ENCODE measurements around the gene CDH4.
"Not testable (repeated sequence)": the region's sequence is repeated elsewhere in the genome, so short reads cannot be mapped to it uniquely, and the experiment has no call there.

CDH4 gene

DNA sequence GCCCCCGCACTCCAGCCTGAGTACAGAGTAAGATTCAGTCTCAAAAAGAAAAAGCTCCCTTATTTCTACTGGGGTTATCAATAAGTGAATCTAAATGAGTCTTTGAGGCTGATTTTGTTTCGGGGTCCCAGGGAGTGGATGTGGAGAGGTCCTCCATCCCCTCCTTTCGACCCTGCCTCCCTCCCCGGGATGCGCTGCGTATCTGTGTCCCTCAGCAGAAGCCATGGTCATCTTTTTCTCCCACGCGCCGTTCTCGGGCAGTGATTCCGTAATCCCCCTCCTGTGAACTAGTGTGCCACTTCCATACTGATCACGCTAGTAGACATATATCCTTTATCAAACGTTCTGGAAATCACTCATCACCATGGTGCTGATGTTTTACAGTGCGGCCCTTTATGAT lies 152.9 kb downstream of the CDH4 start:
- no peak for TF ChIP-seq POLR2A (IDR thresholded peaks at IDR 0.05; ENCODE audit: low read depth, low read length)
- DNase-seq (ENCODE audit: insufficient read length, low spot score) (no peak), FAIRE-seq (no peak)

DNA sequence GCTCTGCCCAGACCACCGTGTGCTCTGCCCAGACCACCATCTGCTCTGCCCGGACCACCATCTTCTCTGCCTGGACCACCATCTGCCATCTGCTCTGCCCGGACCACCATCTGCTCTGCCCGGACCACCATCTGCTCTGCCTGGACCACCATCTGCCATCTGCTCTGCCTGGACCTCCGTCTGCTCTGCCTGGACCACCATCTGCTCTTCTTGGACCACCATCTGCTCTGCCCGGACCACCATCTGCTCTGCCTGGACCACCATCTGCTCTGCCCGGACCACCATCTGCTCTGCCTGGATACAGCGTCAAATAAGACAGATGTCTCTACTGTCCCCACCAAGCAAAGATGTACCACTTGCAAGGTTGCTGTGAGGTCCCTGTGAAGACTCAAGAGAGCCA lies 154.7 kb downstream of the CDH4 start:
- FAIRE-seq; DNase-seq (ENCODE audit: insufficient read length, low spot score): not testable (repeated sequence)

DNA sequence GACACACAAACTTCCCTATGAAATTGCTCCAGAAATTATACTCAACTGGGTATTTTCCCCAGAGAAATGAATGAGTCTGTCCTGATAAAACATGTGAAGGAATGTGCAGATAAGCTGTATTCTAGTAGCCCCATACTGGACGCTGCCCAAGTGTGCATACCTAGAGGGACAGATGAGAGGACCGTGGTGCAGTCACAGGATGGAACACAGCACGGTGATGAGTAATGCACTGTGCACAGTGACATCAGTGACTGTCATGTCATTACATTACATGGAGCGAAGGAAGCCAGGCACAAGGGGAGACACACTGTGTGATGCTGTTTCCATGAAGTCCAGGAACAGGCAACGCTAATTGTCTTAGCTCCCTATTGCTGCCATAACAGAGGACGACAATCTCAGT lies 155.5 kb downstream of the CDH4 start:
- no peak for TF ChIP-seq POLR2A (IDR thresholded peaks at IDR 0.05; ENCODE audit: low read depth, low read length)
- DNase-seq (ENCODE audit: insufficient read length, low spot score) (no peak), FAIRE-seq (no peak)

DNA sequence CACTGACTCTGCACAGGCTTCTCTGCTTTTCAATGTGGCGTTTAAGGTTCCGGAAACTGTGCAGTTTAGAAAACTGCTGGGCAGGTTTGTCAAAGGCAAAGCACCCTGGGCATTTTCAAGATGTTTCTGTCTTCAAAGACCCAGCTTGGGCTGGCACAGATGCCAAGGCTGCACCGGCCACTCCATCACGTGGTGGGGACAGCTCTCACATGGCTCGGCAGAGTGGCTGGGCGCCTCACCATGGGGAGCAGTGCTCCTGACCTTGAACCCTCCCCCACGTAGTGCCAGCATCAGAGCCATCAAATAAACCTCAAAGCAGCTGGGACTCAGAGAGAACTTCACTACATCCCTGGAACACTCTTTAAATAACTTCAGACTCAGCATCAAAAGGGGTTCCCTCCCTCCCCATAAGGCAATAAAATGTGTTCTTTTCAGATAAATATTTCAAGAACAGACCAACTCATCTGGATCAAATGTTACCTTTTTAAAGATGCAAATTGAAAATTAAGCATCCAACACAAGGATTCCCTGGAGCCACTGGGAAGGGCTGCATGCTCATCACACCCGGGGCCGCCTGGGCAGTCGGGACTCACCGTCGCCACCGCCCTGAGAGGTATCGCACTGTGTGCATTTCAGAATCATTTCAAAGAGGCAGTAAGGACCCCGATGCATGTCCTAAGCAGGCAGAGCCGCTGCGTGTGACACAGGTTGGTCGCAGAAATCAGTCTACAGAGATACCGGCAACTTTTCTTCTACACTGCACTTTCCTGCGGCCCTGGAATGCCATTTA lies 157.1 kb downstream of the CDH4 start:
- FAIRE-seq (no peak), DNase-seq (ENCODE audit: insufficient read length, low spot score) (no peak)
- no peak for TF ChIP-seq POLR2A (IDR thresholded peaks at IDR 0.05; ENCODE audit: low read depth, low read length)

DNA sequence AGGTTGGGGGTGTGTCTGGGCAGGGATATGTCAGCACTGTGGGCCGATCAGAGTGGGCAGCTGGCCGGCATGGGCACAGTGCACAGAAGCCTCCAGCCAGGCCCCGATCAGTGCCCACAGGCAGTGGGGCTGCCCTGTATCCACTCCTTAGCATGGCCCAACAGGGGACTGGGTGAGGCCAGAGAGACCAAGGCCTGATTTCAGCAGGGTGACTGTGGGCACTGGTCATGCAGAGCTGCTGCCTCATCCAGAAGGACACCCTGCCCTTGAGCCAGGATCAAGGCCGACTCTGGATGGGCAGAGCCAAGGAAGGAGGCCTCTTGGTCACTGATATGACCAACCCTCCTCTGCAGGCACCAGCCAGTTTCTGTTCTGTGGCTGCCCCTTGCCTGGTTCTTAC lies 159.7 kb downstream of the CDH4 start:
- FAIRE-seq, result no peak
- no peak for DNase-seq (ENCODE audit: insufficient read length, low spot score)
- no peak for TF ChIP-seq POLR2A (IDR thresholded peaks at IDR 0.05; ENCODE audit: low read depth, low read length)

DNA sequence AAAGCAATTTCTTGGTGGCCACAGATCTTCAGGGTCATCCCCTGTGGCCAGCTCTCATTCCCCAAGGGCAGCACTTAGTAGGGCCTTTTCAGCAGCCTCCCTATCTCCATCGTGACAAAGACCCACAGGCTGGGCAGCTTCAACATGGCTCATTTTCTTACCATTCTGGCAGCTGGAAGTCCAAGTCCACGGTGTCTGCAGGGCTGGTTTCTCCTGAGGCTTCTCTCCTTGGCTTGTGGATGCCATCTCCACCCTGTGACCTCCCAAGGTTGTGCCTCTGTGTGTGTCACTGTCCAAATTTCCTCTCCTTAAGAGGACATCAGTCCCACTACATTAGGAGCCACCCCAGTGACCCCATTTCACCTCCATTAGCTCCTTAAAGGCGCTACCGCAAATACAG lies 161.7 kb downstream of the CDH4 start:
- FAIRE-seq, result no peak
- no peak for DNase-seq (ENCODE audit: insufficient read length, low spot score)
- TF ChIP-seq POLR2A (IDR thresholded peaks at IDR 0.05; ENCODE audit: low read depth, low read length), result no peak

DNA sequence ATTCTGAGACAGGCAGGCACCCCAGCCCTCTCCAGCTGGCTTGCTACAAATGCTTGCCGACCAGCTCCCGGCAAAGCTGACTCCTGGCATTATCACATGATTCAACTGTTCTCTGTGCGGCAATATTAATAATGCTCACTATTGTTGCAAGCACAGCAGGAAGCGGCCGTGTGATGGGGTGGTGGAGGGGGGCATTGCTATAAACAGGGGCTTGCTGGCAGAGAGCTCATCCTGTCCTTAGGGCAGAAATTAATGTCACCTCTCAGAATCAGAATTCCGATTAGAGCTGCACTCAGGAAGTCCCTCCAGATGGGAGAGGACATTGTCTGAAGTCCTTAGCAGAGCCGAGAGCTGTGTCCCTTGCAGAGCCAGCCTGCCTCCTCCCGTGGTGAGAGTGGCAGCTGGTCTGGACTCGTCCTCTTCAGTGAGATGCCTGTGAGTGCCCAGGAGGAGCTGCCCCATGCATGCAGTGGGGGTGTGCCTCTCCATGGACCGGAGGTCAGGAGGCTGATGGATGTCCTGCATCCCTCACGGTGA lies 162.5 kb downstream of the CDH4 start:
- TF ChIP-seq POLR2A (IDR thresholded peaks at IDR 0.05; ENCODE audit: low read depth, low read length), result no peak
- DNase-seq (ENCODE audit: insufficient read length, low spot score), result no peak
- no peak for FAIRE-seq

DNA sequence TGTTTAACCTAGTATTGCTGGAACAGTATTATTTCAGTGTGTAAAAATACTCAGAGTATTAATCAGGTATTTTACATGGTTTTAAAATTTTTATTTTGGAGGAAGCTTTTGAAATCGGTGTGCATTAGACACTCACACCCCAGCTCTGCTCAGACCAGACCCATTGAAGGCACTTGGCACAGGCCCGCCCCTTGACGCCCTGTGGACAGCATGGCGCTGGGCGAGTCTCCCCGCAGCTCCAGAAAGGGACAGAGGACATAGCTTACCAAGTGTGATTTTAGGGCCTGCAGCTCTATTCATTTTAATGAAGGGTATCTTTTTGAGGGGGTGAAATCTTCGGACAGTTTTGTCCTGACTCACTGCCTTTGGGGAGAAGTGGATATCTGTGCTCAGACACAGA lies 164.5 kb downstream of the CDH4 start:
- DNase-seq (ENCODE audit: insufficient read length, low spot score), result no peak
- FAIRE-seq, result no peak
- TF ChIP-seq POLR2A (IDR thresholded peaks at IDR 0.05; ENCODE audit: low read depth, low read length), result no peak

DNA sequence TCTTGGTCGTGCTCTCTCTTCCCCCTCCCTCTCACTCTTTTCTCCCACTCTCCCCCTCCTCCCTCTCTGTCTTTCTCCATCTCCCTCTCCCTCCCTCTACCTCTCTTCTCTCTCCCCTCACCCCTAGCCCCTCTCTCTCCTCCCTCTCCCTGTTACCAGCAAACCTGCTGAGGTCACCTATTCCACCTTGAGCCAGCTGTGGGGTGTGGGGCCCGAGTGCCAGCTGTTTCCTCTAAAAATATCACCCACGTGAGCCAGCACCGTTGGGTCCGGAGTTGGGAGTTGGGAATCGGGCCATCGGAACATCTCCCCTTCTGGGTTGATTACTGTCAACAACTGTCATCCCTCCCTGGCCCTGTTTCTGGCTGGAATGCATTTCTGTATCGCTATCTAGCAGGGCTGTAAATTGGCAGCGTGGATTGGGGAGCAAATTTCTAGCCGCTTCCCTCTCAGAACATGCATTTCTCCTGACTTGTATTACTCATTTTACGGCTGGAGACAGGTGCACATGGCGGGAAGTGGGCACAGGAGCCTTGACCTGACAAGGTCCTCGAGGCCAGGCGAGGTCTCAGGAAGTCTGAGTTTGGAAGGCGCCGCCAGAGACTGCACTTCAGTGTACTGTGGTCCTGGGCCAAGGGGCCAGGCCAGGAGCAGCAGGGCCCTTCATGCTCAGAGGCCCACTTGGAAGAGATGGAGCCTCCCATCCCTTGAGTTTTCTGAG lies 165.3 kb downstream of the CDH4 start:
- DNase-seq (ENCODE audit: insufficient read length, low spot score), result no peak
- no peak for FAIRE-seq
- no peak for TF ChIP-seq POLR2A (IDR thresholded peaks at IDR 0.05; ENCODE audit: low read depth, low read length)

DNA sequence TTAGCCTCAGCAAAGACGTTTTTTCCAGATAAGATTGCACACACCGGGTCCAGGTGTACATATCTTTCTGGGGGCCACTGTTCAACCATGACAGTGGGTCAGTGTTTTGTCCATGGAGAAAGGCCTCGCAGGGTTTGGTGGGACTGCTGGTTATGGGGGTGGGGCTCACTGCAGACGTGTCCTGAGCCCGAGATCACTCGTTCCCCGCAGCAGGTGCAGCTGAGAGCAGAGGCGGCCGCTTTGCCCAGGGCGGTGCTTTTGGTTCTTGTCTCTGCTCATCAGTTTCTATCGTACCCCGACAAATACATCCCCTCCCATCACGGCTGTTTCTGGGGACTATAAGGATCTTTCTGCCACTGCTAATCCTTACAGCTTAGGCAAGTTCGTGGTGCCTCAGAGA lies 166.9 kb downstream of the CDH4 start:
- FAIRE-seq, result no peak
- no peak for DNase-seq (ENCODE audit: insufficient read length, low spot score)
- TF ChIP-seq POLR2A (IDR thresholded peaks at IDR 0.05; ENCODE audit: low read depth, low read length), result no peak

DNA sequence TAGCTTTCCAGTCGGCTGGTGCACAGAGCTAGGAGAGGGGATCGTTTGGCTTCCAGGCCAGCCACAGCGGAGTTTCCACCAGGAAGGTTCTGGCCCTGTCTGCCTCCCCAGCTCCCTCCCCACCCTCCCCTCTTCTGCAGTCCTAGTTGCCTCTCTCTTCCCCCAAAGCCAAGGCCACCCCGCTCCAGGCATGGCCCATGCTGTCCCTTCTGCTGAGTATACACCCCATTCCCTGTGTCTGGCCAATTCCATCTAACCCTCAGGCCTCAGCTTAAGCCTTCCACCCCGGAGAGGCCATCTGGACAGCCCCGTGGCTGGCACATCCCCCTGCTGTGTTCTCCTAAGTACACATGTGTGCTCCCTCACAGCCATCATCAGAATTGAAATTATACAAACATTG lies 167.4 kb downstream of the CDH4 start:
- no peak for DNase-seq (ENCODE audit: insufficient read length, low spot score)
- FAIRE-seq, result no peak
- no peak for TF ChIP-seq POLR2A (IDR thresholded peaks at IDR 0.05; ENCODE audit: low read depth, low read length)

DNA sequence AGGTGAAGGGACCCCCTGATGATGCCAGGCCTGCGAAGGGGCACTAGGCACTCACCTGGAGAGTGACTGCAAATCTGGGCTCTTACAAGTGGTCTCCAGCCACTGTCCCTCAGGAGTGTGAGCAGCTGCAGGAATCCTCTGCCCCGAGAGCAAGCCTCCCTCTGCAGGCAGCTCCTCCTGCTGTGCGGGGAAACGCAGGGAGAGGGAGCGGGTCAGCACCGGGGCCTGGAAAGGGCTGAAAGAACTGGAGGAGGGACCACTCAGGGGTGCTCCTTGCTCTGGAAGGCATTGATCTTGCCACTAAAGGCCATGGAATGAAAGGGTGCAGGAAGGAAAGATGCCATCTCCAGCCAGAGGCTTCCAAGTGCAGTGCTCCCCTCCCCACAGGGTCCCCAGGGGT lies 168.0 kb downstream of the CDH4 start:
- FAIRE-seq, result no peak
- TF ChIP-seq POLR2A (IDR thresholded peaks at IDR 0.05; ENCODE audit: low read depth, low read length), result no peak
- DNase-seq (ENCODE audit: insufficient read length, low spot score), result no peak

DNA sequence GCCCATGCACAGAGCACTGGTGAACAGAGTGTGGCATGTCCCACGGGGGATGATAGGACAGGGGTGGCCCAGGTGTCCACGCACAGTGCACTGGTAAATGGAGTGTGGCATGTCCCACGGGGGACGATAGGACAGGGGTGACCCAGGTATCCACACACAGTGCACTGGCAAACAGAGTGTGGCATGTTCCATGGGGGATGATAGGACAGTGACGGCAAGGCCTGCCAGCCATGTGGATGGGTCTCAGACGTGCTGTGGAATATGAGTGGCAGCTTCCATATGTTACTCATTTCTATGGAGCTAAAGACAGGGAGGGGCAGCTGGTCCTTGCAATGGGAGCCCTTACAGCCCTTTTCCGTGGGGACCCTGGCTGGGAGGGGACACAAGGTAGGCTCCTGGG lies 168.7 kb downstream of the CDH4 start:
- no peak for DNase-seq (ENCODE audit: insufficient read length, low spot score)
- no peak for FAIRE-seq
- no peak for TF ChIP-seq POLR2A (IDR thresholded peaks at IDR 0.05; ENCODE audit: low read depth, low read length)

DNA sequence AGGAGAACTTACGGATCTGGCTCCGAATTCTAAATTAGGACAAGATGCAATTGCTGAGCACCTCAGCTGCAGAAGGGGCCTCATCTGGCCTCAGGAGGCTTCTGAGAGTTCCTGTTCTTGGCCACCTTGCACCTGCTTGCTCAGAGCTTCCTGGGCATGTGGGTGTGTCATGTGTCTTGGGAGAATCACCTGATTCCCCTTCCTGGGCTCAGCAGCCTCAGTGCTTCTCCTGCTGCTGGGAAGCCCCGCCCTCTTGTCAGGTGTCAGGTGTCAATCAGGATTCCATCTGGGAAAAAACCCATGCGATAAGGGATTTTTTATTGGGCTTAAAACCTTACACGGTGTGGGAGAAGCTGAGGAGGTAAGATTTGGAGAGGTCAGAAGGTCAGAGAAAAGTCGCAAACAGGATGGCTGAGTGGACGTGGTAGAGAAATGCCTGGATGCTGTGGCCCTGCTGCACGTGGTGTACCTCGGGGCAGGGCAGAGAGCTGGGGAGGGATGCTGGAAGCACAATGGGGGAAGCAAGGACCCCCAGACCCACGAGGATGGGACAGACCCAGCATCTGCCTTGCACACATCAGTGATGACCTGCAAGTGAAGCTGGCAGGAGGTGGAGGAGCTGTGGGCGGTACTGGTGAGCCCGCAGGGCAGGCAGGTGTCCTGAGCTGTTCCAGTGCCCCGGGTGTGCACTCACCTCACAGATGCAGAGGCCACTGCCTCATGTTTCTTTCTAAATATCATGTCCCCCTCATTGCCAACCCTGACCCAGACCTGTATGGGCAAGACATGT lies 170.8 kb downstream of the CDH4 start:
- no peak for TF ChIP-seq POLR2A (IDR thresholded peaks at IDR 0.05; ENCODE audit: low read depth, low read length)
- FAIRE-seq (no peak), DNase-seq (ENCODE audit: insufficient read length, low spot score) (no peak)

Measured in H54 (cell line).